Psoas muscle (tissue), 8 donors: ENCODE data around the gene SMARCA1. TPM values are rescaled to one million over a fixed set of nuclear protein-coding genes. Genes with fewer than 3 reads are reported as not detected.

Experiments
- ATAC-seq, 4 donors: fragments of 200-7000 bp; cut with Tn5 transposase; one replicate each; pipeline ENCODE4 v1.9.1; 2020; ENCODE audit warnings: moderate library complexity in 3 of 4, mild to moderate bottlenecking in 2 of 4
- DNase-seq, 2 donors: peaks; one replicate each; pipeline ENCODE4 v3.0.0-alpha.2; 2020
- H3K27ac ChIP-seq: fragments of 200-600 bp; one replicate; pipeline ENCODE4 v1.8.0; 2022
- H3K27me3 ChIP-seq, 3 donors: fragments of 200-600 bp in 1 of 3; one replicate each; pipeline versions ENCODE4 v1.6.1 to v1.8.0; 2013 to 2022; ENCODE audit warnings: low read length in 2 of 3, mild to moderate bottlenecking in 2 of 3, moderate library complexity in 1 of 3; ENCODE audit not compliant: insufficient read depth in 3 of 3
- H3K36me3 ChIP-seq, 2 donors: fragments of 200-600 bp in 1 of 2; one replicate each; pipeline versions ENCODE4 v1.6.1 to v1.8.0; 2013 to 2022; ENCODE audit warnings: low read depth in 1 of 2, mild to moderate bottlenecking in 1 of 2, moderate library complexity in 1 of 2; ENCODE audit not compliant: insufficient read depth in 1 of 2
- H3K4me1 ChIP-seq: fragments of 200-600 bp; one replicate; pipeline ENCODE4 v1.8.0; 2022
- H3K4me3 ChIP-seq: fragments of 200-600 bp; one replicate; pipeline ENCODE4 v1.8.0; 2022; ENCODE audit warnings: mild to moderate bottlenecking
- H3K9me3 ChIP-seq: fragments of 200-600 bp; one replicate; pipeline ENCODE4 v1.8.0; 2022
- WGBS, 3 donors: extraction: QIAGEN DNeasy Blood & Tissue Kit; methylation state at CpG; one replicate each; pipeline versions ENCODE4 v1.1.6 to v1.1.7; 2013; 5-methylcytosine and 5-hydroxymethylcytosine counted together
- intact Hi-C, 2 donors: fragments of 100-400 bp; cut with DNase I; formaldehyde crosslinking; loops; one replicate each; pipeline versions ENCODE4 v1.11.0 to v1.14.2; 2022
- polyA plus RNA-seq, 3 donors: library from polyadenylated mRNA; stranded (reverse); fragments of 200-250 nt; gene quantifications; one replicate each; pipeline ENCODE4 v1.2.3, GENCODE V29; 2013
- total RNA-seq, 4 donors: library from RNA; stranded (reverse); fragmentation: NEBNext Ultra II Directional in 2 of 4; extraction: Animal tissue kit (Norgen Biotek cat#: 25700) in 2 of 4; gene quantifications; one replicate each; pipeline versions ENCODE4 v1.2.1 to v1.2.4, GENCODE V29; 2021 to 2023
- TF ChIP-seq, protein P1 (sequence below): fragments of 200-600 bp; IDR thresholded peaks from one replicate; pipeline ENCODE4 v1.8.0; 2022; ENCODE audit warnings: antibody characterized with exemption
- donor health status: healthy with polysubstance abuse.
- donor health status: DM: no; HTN: no; CAD: no; lungs with moderate emphysema.
- donor health status: Bipolar disorder and iron deficiency.
- donor health status: healthy.
- donor health status: DM: yes; HTN: yes; CAD: no.
- donor health status: DM: no; HTN: no; CAD: no.
- donor health status: DM: no; HTN: no; CAD: no.
- donor health status: DM: yes; HTN: yes; CAD: no.

SMARCA1 gene
- total and polyA plus RNA-seq, 7 donors = 8.5 to 29.3 (median 14.2) TPM

DNA sequence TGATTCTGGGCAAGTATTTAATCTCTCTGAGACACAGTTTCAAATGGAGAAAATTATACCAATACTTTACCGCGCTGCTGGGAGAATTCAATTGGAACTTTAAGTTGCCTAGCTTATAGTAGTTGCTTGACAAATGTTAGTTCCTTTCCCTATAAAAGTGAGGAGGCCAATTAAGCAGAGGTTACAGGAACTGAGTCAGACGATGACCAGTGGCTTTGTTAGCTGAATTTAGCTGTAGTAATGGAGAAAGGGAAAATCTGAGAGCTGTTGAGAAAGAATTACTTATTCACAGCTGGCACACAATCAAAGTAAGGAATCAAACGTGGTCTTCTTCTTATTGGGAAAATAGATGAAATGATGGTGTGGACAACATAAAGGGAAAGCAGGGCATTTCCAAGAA, 29.6 kb downstream of the SMARCA1 start:
- H3K27me3 ChIP-seq = no peaks in the 10 kb centered on the region
- no peaks in the 10 kb centered on the region for H3K4me1 ChIP-seq
- WGBS, 3 donors = 45 to 80% (median 76%) methylated on average over 4 of the region's 4 CpGs
- intact Hi-C loops = loop anchor here in 1 of 2 donors (10.0 kb wide), 1 partner anchor 731 kb away; no protein-coding TSS in a partner anchor
- H3K36me3 ChIP-seq = peaks cover 0 to 80% of the 10 kb centered on the region in 2 donors
- DNase-seq = no peak
- no peaks in the 10 kb centered on the region for H3K9me3 ChIP-seq
- H3K4me3 ChIP-seq = no peak overlapping the region
- TF ChIP-seq, protein P1, sequence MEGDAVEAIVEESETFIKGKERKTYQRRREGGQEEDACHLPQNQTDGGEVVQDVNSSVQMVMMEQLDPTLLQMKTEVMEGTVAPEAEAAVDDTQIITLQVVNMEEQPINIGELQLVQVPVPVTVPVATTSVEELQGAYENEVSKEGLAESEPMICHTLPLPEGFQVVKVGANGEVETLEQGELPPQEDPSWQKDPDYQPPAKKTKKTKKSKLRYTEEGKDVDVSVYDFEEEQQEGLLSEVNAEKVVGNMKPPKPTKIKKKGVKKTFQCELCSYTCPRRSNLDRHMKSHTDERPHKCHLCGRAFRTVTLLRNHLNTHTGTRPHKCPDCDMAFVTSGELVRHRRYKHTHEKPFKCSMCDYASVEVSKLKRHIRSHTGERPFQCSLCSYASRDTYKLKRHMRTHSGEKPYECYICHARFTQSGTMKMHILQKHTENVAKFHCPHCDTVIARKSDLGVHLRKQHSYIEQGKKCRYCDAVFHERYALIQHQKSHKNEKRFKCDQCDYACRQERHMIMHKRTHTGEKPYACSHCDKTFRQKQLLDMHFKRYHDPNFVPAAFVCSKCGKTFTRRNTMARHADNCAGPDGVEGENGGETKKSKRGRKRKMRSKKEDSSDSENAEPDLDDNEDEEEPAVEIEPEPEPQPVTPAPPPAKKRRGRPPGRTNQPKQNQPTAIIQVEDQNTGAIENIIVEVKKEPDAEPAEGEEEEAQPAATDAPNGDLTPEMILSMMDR = no peak
- no peak overlapping the region for H3K27ac ChIP-seq
- no peak for ATAC-seq

DNA sequence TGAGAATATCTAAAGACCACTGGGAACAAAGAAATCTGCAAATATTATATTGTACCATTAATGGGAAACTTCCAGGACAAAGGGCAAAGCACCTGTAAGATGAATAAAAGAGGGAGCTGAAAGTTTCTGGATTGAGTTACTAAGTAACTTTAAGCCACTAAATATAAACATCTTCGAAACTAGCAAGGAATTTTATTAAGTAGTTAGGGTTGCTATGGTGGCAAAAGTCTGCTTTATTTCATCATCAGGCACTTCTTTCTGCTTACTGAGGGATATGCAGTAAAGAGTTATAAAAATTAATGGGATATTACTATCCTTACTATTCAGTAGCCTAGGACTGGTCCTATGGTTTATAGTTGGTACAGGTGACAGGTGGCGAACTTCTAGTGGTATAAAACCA, 33.0 kb downstream of the SMARCA1 start:
- no peak for ATAC-seq
- intact Hi-C loops = loop anchor here in 1 of 2 donors (10.0 kb wide), 1 partner anchor 734 kb away; no protein-coding TSS in a partner anchor
- TF ChIP-seq, protein P1 = no peak
- H3K9me3 ChIP-seq = no peaks in the 10 kb centered on the region
- H3K4me3 ChIP-seq = no peak overlapping the region
- H3K4me1 ChIP-seq = no peaks in the 10 kb centered on the region
- WGBS, 3 donors = 62 to 100% (median 92%) methylated on average over 2 of the region's 2 CpGs
- no peak overlapping the region for H3K27ac ChIP-seq
- no peaks in the 10 kb centered on the region for H3K27me3 ChIP-seq
- DNase-seq = no peak
- peaks cover 0 to 78% of the 10 kb centered on the region in 2 donors for H3K36me3 ChIP-seq

DNA sequence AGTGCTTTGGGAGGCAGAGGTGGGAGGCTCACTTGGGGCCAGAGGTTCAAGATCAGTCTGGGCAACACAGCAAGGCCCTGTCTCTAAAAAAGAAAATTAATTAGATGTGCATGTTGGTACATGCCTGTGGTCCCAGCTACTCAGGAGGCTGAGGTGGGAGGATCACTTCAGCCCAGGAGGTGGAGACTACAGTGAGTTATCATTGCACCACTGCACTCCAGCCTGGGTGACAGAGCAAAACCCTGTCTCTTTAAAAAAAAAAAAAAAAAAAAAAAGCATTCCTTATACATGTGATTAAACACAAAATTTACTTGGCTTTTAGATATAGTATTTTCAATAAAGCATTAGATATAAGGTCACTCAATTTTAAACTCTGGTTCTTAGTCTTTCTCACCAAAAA, 34.9 kb downstream of the SMARCA1 start:
- no peaks in the 10 kb centered on the region for H3K27me3 ChIP-seq
- TF ChIP-seq, protein P1 = no peak
- intact Hi-C loops = no loop called here
- peaks cover 0 to 61% of the 10 kb centered on the region in 2 donors for H3K36me3 ChIP-seq
- H3K4me1 ChIP-seq = no peaks in the 10 kb centered on the region
- no peaks in the 10 kb centered on the region for H3K9me3 ChIP-seq
- H3K4me3 ChIP-seq = no peak overlapping the region
- DNase-seq (no peak), ATAC-seq (no peak)
- H3K27ac ChIP-seq = no peak overlapping the region

DNA sequence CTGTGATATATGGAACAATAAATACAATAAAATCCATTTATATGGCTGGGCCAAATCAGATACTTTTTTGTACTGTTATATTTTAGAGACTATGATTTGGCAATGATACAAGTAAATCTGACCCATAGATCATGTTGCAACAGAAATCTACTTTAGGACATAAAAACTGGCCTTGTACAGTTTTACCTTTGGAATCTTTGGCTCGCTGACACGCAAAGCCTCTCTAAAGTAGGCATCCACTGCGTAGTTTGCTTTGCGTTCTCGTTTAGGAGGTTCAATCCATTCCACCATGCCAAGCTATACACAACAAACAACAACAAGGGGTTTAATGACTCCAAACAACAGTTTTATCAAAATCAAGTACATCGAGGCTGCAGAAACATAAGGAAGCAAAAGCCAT, 42.4 kb downstream of the SMARCA1 start:
- Histone ChIP-seq H3K27ac (no peak overlapping the region), H3K4me3 (no peak overlapping the region), H3K9me3 (no peaks in the 10 kb centered on the region), H3K4me1 (no peaks in the 10 kb centered on the region), H3K36me3 (peaks cover 0 to 24% of the 10 kb centered on the region in 2 donors), H3K27me3 (no peaks in the 10 kb centered on the region)
- no peak for DNase-seq
- no peak for ATAC-seq
- 83 to 98% (median 96%) methylated on average over 6 of the region's 6 CpGs for WGBS, 3 donors
- intact Hi-C loops = no loop called here
- TF ChIP-seq, protein P1 = no peak

DNA sequence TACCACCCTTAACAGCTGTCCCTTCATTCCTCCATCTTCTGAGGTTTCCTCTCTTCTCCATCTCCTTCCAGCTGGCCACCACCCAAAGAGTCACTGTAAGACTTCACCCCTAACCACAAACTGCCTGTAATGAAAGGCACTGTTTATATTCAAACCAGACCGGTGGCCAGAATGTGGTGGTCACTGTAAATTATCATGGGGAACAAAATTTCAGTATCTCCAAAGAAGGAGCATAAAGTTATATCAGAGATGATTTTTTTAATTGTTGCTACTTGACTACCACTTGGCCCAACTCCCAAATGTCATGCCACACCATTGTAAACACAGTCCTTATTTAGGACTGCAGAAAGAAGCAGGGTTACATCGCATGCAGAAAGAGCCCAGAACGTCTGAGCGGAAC, 44.8 kb downstream of the SMARCA1 start:
- H3K36me3 ChIP-seq = peaks cover 0 to 24% of the 10 kb centered on the region in 2 donors
- no peak for DNase-seq
- H3K27ac ChIP-seq = peak overlapping the region; percentile 46
- H3K4me1 ChIP-seq = no peaks in the 10 kb centered on the region
- H3K9me3 ChIP-seq = no peaks in the 10 kb centered on the region
- WGBS, 3 donors = 41 to 51% (median 41%) methylated on average over 4 of the region's 4 CpGs
- no peak overlapping the region for H3K4me3 ChIP-seq
- peak in 2 of 4 donors; percentile 68 to 69 for ATAC-seq
- TF ChIP-seq, protein P1 = no peak
- intact Hi-C loops = no loop called here
- H3K27me3 ChIP-seq = no peaks in the 10 kb centered on the region
